Measurements from ENCODE around the gene DYTN. TPM values are rescaled to one million over a fixed set of nuclear protein-coding genes. Genes with fewer than 3 reads are reported as not detected.

DYTN gene
- total RNA-seq, 2 experiments from 2014 or later: not detected

DNA sequence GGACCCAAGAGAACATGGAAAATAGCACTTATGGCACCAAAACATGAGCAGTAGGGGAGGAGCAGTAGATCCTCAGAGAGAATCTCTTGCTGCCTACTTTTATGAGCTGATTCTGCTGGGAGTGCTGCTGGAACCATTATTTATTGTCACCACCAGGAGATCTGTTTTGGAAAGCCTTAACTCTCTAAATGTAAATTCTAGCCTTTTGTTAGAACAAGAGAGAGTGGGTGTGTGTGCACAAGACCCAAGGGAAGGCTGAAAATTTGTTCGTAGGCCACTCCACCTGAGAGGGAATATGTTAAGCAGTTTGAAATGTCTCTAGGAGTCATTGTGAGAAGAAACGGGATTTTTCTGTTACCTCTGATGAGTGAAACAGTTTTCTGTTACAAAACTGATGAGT is 92.1 kb downstream of the DYTN start:
- no peak overlapping the region for H3K27ac ChIP-seq (ENCODE audit: low read depth, low read length, poor library complexity, severe bottlenecking)
- no TSS peak for BruUV-seq (replicated peaks)
- H3K4me1 ChIP-seq (ENCODE audit: insufficient read depth, low read length, poor library complexity, severe bottlenecking): no peaks in the 10 kb centered on the region
- H3K4me2 ChIP-seq (ENCODE audit: low read length): no peak overlapping the region
- H3K36me3 ChIP-seq (ENCODE audit: insufficient read depth, low read length): no peaks in the 10 kb centered on the region
- intact Hi-C loops (cut with micrococcal nuclease; ENCODE audit: unreplicated experiment): no loop called here
- no peak for DNase-seq (ENCODE audit: low spot score)
- H3K9me3 ChIP-seq (ENCODE audit: low read length): no peaks in the 10 kb centered on the region
- no peak overlapping the region for H2AFZ ChIP-seq (ENCODE audit: low read length)
- no peaks in the 10 kb centered on the region for H3K79me2 ChIP-seq (ENCODE audit: insufficient read depth, low read depth, low read length)
- H4K20me1 ChIP-seq (ENCODE audit: insufficient read depth, low read length): no peaks in the 10 kb centered on the region
- H3K4me3 ChIP-seq (ENCODE audit: low read depth, low read length, poor library complexity, severe bottlenecking): no peak overlapping the region
- POLR2A ChIA-PET: no interaction called here
- CTCF ChIA-PET (ENCODE audit: unreplicated experiment): no interaction called here
- H3K9me2 ChIP-seq (ENCODE audit: insufficient read depth, low read length): no peaks in the 10 kb centered on the region
- TF ChIP-seq, protein P1, sequence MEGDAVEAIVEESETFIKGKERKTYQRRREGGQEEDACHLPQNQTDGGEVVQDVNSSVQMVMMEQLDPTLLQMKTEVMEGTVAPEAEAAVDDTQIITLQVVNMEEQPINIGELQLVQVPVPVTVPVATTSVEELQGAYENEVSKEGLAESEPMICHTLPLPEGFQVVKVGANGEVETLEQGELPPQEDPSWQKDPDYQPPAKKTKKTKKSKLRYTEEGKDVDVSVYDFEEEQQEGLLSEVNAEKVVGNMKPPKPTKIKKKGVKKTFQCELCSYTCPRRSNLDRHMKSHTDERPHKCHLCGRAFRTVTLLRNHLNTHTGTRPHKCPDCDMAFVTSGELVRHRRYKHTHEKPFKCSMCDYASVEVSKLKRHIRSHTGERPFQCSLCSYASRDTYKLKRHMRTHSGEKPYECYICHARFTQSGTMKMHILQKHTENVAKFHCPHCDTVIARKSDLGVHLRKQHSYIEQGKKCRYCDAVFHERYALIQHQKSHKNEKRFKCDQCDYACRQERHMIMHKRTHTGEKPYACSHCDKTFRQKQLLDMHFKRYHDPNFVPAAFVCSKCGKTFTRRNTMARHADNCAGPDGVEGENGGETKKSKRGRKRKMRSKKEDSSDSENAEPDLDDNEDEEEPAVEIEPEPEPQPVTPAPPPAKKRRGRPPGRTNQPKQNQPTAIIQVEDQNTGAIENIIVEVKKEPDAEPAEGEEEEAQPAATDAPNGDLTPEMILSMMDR (conservative IDR thresholded peaks at IDR 0.05; ENCODE audit: low read length): no peak
- no peak for TF ChIP-seq EZH2phosphoT487 (IDR thresholded peaks at IDR 0.05; ENCODE audit: borderline replicate concordance, low read depth, low read length)

DNA sequence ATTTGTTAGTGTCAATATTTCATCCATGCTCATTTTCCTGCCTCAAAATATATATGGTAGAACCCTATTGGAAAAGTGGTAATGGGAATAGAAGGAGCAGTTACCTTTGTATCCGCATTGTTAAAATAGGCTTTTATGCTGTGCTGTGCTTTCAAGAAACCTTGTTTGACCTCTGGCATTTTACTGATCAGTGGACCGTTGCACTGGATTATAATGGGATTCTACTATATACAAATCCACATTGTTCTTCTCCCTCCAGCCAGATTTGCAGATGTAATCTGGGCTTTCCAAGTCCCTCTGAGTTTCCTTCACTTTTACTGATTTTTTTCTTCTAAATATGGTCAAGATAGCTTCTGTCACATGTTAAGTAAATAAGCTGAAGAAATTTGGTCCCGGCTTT is 99.2 kb downstream of the DYTN start:
- ChIA-PET POLR2A (interaction anchor here (0.5 to 0.6 kb wide), 3 partner anchors 52 to 647 kb away, joined by 3 to 4 read pairs (median 3); no protein-coding TSS in a partner anchor), CTCF (ENCODE audit: unreplicated experiment) (no interaction called here)
- Histone ChIP-seq H3K79me2 (ENCODE audit: insufficient read depth, low read depth, low read length) (no peaks in the 10 kb centered on the region), H3K4me3 (ENCODE audit: low read depth, low read length, poor library complexity, severe bottlenecking) (no peak overlapping the region), H3K36me3 (ENCODE audit: insufficient read depth, low read length) (no peaks in the 10 kb centered on the region), H3K9me3 (ENCODE audit: low read length) (no peaks in the 10 kb centered on the region), H3K9me2 (ENCODE audit: insufficient read depth, low read length) (no peaks in the 10 kb centered on the region), H4K20me1 (ENCODE audit: insufficient read depth, low read length) (no peaks in the 10 kb centered on the region), H3K4me1 (ENCODE audit: insufficient read depth, low read length, poor library complexity, severe bottlenecking) (no peaks in the 10 kb centered on the region), H3K4me2 (ENCODE audit: low read length) (no peak overlapping the region), H2AFZ (ENCODE audit: low read length) (no peak overlapping the region), H3K27ac (ENCODE audit: low read depth, low read length, poor library complexity, severe bottlenecking) (no peak overlapping the region)
- DNase-seq (ENCODE audit: low spot score): no peak
- BruUV-seq (replicated peaks): no TSS peak
- intact Hi-C loops (cut with micrococcal nuclease; ENCODE audit: unreplicated experiment): no loop called here
- TF ChIP-seq, protein P1 (conservative IDR thresholded peaks at IDR 0.05; ENCODE audit: low read length): no peak
- no peak for TF ChIP-seq EZH2phosphoT487 (IDR thresholded peaks at IDR 0.05; ENCODE audit: borderline replicate concordance, low read depth, low read length)

DNA sequence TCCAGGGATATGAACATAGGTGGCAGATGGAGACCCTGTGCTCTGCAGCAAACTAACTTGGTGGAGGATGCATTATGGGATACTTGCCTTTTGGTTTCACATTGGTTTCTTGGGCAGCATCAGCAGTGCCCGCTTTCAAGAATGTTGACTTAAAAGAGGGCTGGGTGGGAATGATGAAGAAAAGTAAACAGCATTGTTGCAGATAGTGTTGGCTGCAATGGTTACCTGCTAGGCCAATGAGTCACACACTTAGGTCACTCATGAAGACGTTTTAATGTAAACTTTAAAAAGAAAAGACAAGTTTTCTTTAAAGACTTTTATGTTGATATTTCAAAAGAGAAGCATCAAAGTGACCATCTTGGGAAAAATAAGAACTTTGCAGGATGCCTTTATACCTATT is 102.0 kb downstream of the DYTN start:
- no TSS peak for BruUV-seq (replicated peaks)
- TF ChIP-seq EZH2phosphoT487 (IDR thresholded peaks at IDR 0.05; ENCODE audit: borderline replicate concordance, low read depth, low read length): no peak
- TF ChIP-seq, protein P1 (conservative IDR thresholded peaks at IDR 0.05; ENCODE audit: low read length): no peak
- no peak overlapping the region for H2AFZ ChIP-seq (ENCODE audit: low read length)
- no peak overlapping the region for H3K4me3 ChIP-seq (ENCODE audit: low read depth, low read length, poor library complexity, severe bottlenecking)
- no peaks in the 10 kb centered on the region for H3K4me1 ChIP-seq (ENCODE audit: insufficient read depth, low read length, poor library complexity, severe bottlenecking)
- DNase-seq (ENCODE audit: low spot score): no peak
- H3K79me2 ChIP-seq (ENCODE audit: insufficient read depth, low read depth, low read length): no peaks in the 10 kb centered on the region
- H3K36me3 ChIP-seq (ENCODE audit: insufficient read depth, low read length): no peaks in the 10 kb centered on the region
- no peaks in the 10 kb centered on the region for H3K9me2 ChIP-seq (ENCODE audit: insufficient read depth, low read length)
- H3K9me3 ChIP-seq (ENCODE audit: low read length): no peaks in the 10 kb centered on the region
- ChIA-PET POLR2A (interaction anchor here (0.6 kb wide), 1 partner anchor 917 kb away, joined by 3 read pairs; no protein-coding TSS in a partner anchor), CTCF (ENCODE audit: unreplicated experiment) (no interaction called here)
- intact Hi-C loops (cut with micrococcal nuclease; ENCODE audit: unreplicated experiment): no loop called here
- no peak overlapping the region for H3K4me2 ChIP-seq (ENCODE audit: low read length)
- H3K27ac ChIP-seq (ENCODE audit: low read depth, low read length, poor library complexity, severe bottlenecking): no peak overlapping the region
- no peaks in the 10 kb centered on the region for H4K20me1 ChIP-seq (ENCODE audit: insufficient read depth, low read length)
